ENCODE measurements around the gene MATR3. TPM values are rescaled to one million over a fixed set of nuclear protein-coding genes. Genes with fewer than 3 reads are reported as not detected.

Gene MATR3
- total RNA-seq, 1 experiment from 2014 or later: 194 TPM

DNA sequence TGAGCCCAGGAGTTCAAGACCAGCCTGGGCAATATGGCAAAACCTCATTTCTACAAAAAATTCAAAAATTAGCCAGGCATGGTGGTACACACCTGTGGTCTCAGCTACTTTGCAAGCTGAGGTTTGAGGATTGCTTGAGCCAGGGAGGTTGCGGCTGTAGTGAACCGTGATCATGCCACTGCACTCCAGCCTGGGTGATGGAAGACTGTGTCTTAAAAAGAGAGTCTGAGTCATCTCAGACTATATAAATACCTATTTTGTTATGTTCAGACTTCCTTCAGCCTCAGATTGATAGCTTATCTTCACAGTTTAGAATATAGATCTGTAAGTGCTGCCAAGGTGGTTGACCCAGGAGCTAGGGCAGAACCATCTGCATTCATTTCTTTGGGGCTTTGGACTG is 46.5 kb downstream of the MATR3 start:
- H3K36me3 Mint-ChIP-seq (ENCODE audit: insufficient read depth, unreplicated experiment): peaks cover 68% of the 10 kb centered on the region

GRCh38 chr5:139341187-139341688 is 47.7 kb downstream of the MATR3 start:
- Mint-ChIP-seq H3K4me3 (ENCODE audit: unreplicated experiment) (peak overlapping the region; percentile 96), H3K27me3 (ENCODE audit: insufficient read depth, unreplicated experiment) (no peaks in the 10 kb centered on the region), H3K4me1 (ENCODE audit: low read depth, unreplicated experiment) (peaks cover 13% of the 10 kb centered on the region), H3K36me3 (ENCODE audit: insufficient read depth, unreplicated experiment) (peaks cover 66% of the 10 kb centered on the region), H3K9me3 (ENCODE audit: unreplicated experiment) (no peaks in the 10 kb centered on the region), H3K27ac (ENCODE audit: unreplicated experiment) (peak overlapping the region; percentile 98)
- no peak for DNase-seq
- intact Hi-C loops (cut with micrococcal nuclease; ENCODE audit: unreplicated experiment): loop anchor here (1.0 kb wide), 1 partner anchor 47 kb away; no protein-coding TSS in a partner anchor
- H3K27me3 ChIP-seq (replicated peaks; ENCODE audit: control insufficient read depth, insufficient read depth, low read length): no peaks in the 10 kb centered on the region
- TF ChIP-seq CTCF (IDR thresholded peaks at IDR 0.05; ENCODE audit: insufficient read depth in 1 of 2, low read depth in 1 of 2, low read length in 1 of 2, severe bottlenecking in 1 of 2, unreplicated experiment in 1 of 2): no peak
- CTCF ChIA-PET: interaction anchor here (0.6 to 1.2 kb wide), 7 partner anchors 10 to 52 kb away, joined by 3 to 5 read pairs (median 4); no protein-coding TSS in a partner anchor
- POLR2A ChIA-PET: interaction anchor here (1.4 to 1.8 kb wide), 3 partner anchors 47 to 143 kb away, joined by 4 to 38 read pairs (median 6); partner anchors contain the start of genes DNAJC18, MATR3 and SIL1
- H3K4me1 ChIP-seq: peaks cover 6% of the 10 kb centered on the region; the same call in 1 of the 2 replicates
- no peaks in the 10 kb centered on the region for H3K9me3 ChIP-seq
- BruUV-seq (replicated peaks): no TSS peak
- no peaks in the 10 kb centered on the region for H3K36me3 ChIP-seq (ENCODE audit: control insufficient read depth, insufficient read depth, low read length)
- H3K4me3 ChIP-seq (ENCODE audit: low read depth, low read length): peak overlapping the region; percentile 92

More for the DNA sequence above, 46.5 kb downstream of the MATR3 start:
- no peaks in the 10 kb centered on the region for H3K27me3 ChIP-seq (replicated peaks; ENCODE audit: control insufficient read depth, insufficient read depth, low read length)
- ChIA-PET POLR2A (interaction anchor here (0.5 kb wide), 1 partner anchor 588 kb away, joined by 5 read pairs; no protein-coding TSS in a partner anchor), CTCF (no interaction called here)
- Mint-ChIP-seq H3K9me3 (ENCODE audit: unreplicated experiment) (no peaks in the 10 kb centered on the region), H3K4me1 (ENCODE audit: low read depth, unreplicated experiment) (peaks cover 13% of the 10 kb centered on the region), H3K4me3 (ENCODE audit: unreplicated experiment) (no peak overlapping the region), H3K27me3 (ENCODE audit: insufficient read depth, unreplicated experiment) (no peaks in the 10 kb centered on the region), H3K27ac (ENCODE audit: unreplicated experiment) (no peak overlapping the region)
- no peak for DNase-seq
- no peak overlapping the region for H3K4me3 ChIP-seq (ENCODE audit: low read depth, low read length)
- no peak for TF ChIP-seq CTCF (IDR thresholded peaks at IDR 0.05; ENCODE audit: insufficient read depth in 1 of 2, low read depth in 1 of 2, low read length in 1 of 2, severe bottlenecking in 1 of 2, unreplicated experiment in 1 of 2)
- H3K4me1 ChIP-seq: peaks cover 6% of the 10 kb centered on the region; the same call in 1 of the 2 replicates
- H3K36me3 ChIP-seq (ENCODE audit: control insufficient read depth, insufficient read depth, low read length): no peaks in the 10 kb centered on the region
- intact Hi-C loops (cut with micrococcal nuclease; ENCODE audit: unreplicated experiment): no loop called here
- BruUV-seq (replicated peaks): no TSS peak
- no peaks in the 10 kb centered on the region for H3K9me3 ChIP-seq

GRCh38 chr5:139341689-139342422 is 48.3 kb downstream of the MATR3 start, which contains the start of gene PAIP2:
PAIP2 (plus strand) TSS chr5:139341854; CDS start chr5:139363785, 21,931 bp downstream.
- Mint-ChIP-seq H3K9me3 (ENCODE audit: unreplicated experiment) (no peaks in the 10 kb centered on the region), H3K4me3 (ENCODE audit: unreplicated experiment) (peak within 1 kb of the TSS; percentile 96), H3K27me3 (ENCODE audit: insufficient read depth, unreplicated experiment) (no peaks in the 10 kb centered on the region), H3K27ac (ENCODE audit: unreplicated experiment) (peak within 1 kb of the TSS; percentile 98), H3K36me3 (ENCODE audit: insufficient read depth, unreplicated experiment) (peaks cover 63% of the 10 kb centered on the region), H3K4me1 (ENCODE audit: low read depth, unreplicated experiment) (peaks cover 13% of the 10 kb centered on the region)
- H3K36me3 ChIP-seq (ENCODE audit: control insufficient read depth, insufficient read depth, low read length): no peaks in the 10 kb centered on the region
- BruUV-seq (replicated peaks): TSS peak; percentile 89
- peak within 1 kb of the TSS; percentile 92 for H3K4me3 ChIP-seq (ENCODE audit: low read depth, low read length)
- H3K27me3 ChIP-seq (replicated peaks; ENCODE audit: control insufficient read depth, insufficient read depth, low read length): no peaks in the 10 kb centered on the region
- intact Hi-C loops (cut with micrococcal nuclease; ENCODE audit: unreplicated experiment): loop anchor here (1.0 to 2.0 kb wide), 3 partner anchors 15 to 51 kb away; no protein-coding TSS in a partner anchor
- peak; percentile 66 to 91 for TF ChIP-seq CTCF (IDR thresholded peaks at IDR 0.05; ENCODE audit: insufficient read depth in 1 of 2, low read depth in 1 of 2, low read length in 1 of 2, severe bottlenecking in 1 of 2, unreplicated experiment in 1 of 2)
- DNase-seq: peak; percentile 98
- no peaks in the 10 kb centered on the region for H3K9me3 ChIP-seq
- ChIA-PET CTCF (interaction anchor here (0.6 to 1.2 kb wide), 14 partner anchors 10 to 1298 kb away, joined by 3 to 8 read pairs (median 4); no protein-coding TSS in a partner anchor), POLR2A (interaction anchor here (0.6 to 1.8 kb wide), 19 partner anchors 10 to 662 kb away, joined by 3 to 38 read pairs (median 5); partner anchors contain the start of genes CXXC5, DNAJC18, MATR3 and SIL1)
- peaks cover 6% of the 10 kb centered on the region; the same call in 1 of the 2 replicates for H3K4me1 ChIP-seq

Measured in Caco-2 (cell line).